ENCODE data around the gene PLEKHA1.
A peak's percentile ranks its signal among the peaks of the same experiment; 100 is the strongest.

Gene PLEKHA1

DNA sequence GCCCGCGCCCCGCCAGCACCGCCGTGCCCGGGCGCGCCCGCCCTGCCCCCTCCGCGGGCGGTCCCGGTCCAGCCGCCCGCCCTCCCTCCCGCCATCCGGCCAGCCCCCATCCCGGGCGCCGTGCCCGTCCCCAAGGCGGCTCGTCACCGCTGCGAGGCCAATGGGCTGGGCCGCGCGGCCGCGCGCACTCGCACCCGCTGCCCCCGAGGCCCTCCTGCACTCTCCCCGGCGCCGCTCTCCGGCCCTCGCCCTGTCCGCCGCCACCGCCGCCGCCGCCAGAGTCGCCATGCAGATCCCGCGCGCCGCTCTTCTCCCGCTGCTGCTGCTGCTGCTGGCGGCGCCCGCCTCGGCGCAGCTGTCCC lies 86.8 kb downstream of the PLEKHA1 start, which contains the start of gene HTRA1:
HTRA1 (plus strand) TSS at position 187 of the 362 bp plus-strand sequence; CDS start at position 287, 100 bp downstream.
- peak within 1 kb of the TSS; percentile 85 to 95 for H3K4me3 ChIP-seq
- H3K9me3 ChIP-seq: no peaks in the 10 kb centered on the region
- intact Hi-C loops (cut with DNase I; ENCODE audit: low total_unique reads): no loop called here
- no peaks in the 10 kb centered on the region for H3K27me3 ChIP-seq
- TF ChIP-seq, protein P1, sequence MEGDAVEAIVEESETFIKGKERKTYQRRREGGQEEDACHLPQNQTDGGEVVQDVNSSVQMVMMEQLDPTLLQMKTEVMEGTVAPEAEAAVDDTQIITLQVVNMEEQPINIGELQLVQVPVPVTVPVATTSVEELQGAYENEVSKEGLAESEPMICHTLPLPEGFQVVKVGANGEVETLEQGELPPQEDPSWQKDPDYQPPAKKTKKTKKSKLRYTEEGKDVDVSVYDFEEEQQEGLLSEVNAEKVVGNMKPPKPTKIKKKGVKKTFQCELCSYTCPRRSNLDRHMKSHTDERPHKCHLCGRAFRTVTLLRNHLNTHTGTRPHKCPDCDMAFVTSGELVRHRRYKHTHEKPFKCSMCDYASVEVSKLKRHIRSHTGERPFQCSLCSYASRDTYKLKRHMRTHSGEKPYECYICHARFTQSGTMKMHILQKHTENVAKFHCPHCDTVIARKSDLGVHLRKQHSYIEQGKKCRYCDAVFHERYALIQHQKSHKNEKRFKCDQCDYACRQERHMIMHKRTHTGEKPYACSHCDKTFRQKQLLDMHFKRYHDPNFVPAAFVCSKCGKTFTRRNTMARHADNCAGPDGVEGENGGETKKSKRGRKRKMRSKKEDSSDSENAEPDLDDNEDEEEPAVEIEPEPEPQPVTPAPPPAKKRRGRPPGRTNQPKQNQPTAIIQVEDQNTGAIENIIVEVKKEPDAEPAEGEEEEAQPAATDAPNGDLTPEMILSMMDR (IDR thresholded peaks at IDR 0.05): no peak
- H3K36me3 ChIP-seq: no peaks in the 10 kb centered on the region
- H3K4me1 ChIP-seq: peaks cover 0 to 37% (median 28%) of the 10 kb centered on the region in 4 donors
- H3K27ac ChIP-seq: peak within 1 kb of the TSS; percentile 93 to 94
- peak; percentile 75 to 93 for DNase-seq

DNA sequence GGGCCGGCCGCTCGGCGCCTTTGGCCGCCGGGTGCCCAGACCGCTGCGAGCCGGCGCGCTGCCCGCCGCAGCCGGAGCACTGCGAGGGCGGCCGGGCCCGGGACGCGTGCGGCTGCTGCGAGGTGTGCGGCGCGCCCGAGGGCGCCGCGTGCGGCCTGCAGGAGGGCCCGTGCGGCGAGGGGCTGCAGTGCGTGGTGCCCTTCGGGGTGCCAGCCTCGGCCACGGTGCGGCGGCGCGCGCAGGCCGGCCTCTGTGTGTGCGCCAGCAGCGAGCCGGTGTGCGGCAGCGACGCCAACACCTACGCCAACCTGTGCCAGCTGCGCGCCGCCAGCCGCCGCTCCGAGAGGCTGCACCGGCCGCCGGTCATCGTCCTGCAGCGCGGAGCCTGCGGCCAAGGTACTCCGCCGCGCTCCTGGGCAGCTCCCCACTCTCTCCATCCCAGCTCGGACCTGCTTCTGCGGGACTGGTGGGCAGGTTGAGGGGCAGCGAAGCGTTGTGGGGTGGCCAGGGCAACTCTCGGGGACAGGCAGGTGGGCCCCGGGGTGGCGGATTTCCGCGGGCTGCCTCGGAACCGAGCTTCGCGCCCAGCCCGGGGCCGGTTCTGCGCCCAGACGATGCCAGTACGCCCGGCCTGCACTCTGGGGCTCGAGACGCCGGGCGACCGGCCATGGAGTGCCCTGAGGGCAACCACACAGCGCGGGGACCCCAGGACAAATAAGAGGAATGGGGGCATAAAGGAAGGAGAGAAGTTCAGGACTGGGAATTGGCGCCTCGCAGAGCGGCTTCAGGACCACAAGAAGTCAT lies 87.4 kb downstream of the PLEKHA1 start:
- intact Hi-C loops (cut with DNase I; ENCODE audit: low total_unique reads): loop anchor here (2.0 kb wide), 1 partner anchor 33 kb away; no protein-coding TSS in a partner anchor

DNA sequence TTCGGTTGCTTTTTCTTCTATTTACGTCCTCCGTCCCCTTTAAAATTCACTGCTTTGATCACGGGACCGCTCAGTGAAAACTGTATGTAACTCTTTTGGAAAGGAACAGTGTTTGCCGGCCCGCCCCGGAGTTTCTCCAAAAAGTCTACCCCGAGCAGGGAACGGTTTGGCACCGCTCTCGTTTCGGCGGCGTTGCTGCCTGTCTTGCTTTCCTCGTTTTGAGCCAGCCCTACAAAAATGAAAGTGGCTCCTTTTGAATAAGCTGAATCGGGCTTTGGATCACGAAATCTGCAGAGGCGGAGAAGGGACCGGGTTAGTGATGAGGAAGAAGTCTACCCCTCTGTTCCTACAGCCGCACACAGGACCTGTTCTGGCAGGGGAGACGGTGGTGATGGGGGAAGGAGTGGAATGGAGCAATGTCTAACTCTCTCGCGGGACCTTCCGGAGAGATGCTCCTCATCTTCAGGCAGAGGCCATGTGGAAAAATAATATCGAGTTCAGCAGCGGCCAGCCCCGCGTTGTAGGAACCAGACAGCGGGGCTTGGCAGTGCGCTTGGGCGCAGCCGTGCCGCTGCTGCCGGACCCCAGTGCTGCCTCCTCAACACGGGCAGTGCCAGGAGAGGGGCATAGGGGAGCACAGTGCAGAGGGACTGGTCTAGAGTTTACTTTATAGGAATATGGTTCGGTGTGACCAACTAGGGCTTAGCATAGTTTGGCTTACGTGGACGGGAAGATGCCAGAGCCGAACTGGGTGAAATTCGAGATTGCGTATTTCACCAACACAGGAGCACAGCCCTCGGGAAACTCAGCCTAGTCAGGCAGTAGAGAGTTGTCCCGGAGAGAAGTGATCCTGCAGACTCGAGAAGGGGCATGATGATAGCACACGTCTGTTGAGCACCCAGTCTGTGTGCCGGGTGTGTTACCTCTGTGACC lies 88.3 kb downstream of the PLEKHA1 start:
- TF ChIP-seq, protein P1 (IDR thresholded peaks at IDR 0.05): no peak
- Histone ChIP-seq H3K27me3 (no peaks in the 10 kb centered on the region), H3K36me3 (no peaks in the 10 kb centered on the region), H3K4me1 (peaks cover 0 to 52% (median 28%) of the 10 kb centered on the region in 4 donors), H3K4me3 (peak overlapping the region; percentile 85 to 95), H3K9me3 (no peaks in the 10 kb centered on the region), H3K27ac (peak overlapping the region; percentile 93 to 94)
- intact Hi-C loops (cut with DNase I; ENCODE audit: low total_unique reads): loop anchor here (2.0 kb wide), 1 partner anchor 32 kb away; no protein-coding TSS in a partner anchor
- DNase-seq: peak; percentile 79 to 88

More for the DNA sequence above, 87.4 kb downstream of the PLEKHA1 start:
- H3K4me1 ChIP-seq: peaks cover 0 to 43% (median 28%) of the 10 kb centered on the region in 4 donors
- H3K27ac ChIP-seq: peak overlapping the region; percentile 93 to 94
- peak overlapping the region; percentile 85 to 95 for H3K4me3 ChIP-seq
- TF ChIP-seq, protein P1 (IDR thresholded peaks at IDR 0.05): no peak
- DNase-seq: peak in 1 of 2 donors; percentile 74
- H3K9me3 ChIP-seq: no peaks in the 10 kb centered on the region
- no peaks in the 10 kb centered on the region for H3K36me3 ChIP-seq
- H3K27me3 ChIP-seq: no peaks in the 10 kb centered on the region

DNA sequence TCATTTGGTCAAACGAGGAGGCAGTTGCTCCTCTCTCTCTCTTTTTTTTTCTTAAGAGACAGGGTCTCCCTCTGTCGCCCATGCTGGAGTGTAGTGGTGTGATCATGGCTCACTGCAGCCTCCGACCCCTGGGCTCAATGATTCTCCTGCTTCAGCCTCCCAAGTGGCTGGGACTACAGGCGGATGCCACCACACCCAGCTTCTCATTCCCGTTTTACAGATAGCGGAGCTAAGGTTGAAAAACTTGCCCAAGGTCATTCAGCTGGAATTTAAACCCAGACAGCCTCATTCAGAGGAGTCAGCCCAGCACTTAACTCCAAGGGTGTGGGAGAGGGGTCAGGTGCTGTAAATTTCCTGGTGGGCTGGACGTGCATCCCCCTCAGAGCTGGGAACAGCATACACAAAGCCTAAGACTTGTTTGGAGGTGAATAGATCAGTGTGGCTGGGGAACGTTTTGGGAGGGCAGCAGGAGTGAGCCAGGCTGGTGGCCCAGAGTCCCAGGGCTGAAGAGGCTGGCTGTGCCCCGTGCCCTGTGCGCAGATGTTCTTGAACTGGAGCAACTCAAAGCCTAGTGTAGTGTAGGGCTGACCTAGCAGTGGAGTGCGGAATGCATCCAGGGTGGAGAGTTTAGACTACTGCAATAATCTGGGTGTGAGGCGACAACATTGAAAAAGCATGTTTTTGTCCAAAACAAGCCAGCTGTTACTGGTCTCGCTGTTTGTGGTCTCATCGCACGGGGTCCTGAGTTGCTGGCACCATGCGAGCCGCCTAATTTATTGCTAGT lies 89.2 kb downstream of the PLEKHA1 start:
- TF ChIP-seq, protein P1 (IDR thresholded peaks at IDR 0.05): no peak
- peak overlapping the region; percentile 93 to 94 for H3K27ac ChIP-seq
- H3K36me3 ChIP-seq: no peaks in the 10 kb centered on the region
- intact Hi-C loops (cut with DNase I; ENCODE audit: low total_unique reads): loop anchor here (2.0 kb wide), 1 partner anchor 31 kb away; no protein-coding TSS in a partner anchor
- no peak for DNase-seq
- no peaks in the 10 kb centered on the region for H3K9me3 ChIP-seq
- no peaks in the 10 kb centered on the region for H3K27me3 ChIP-seq
- peak overlapping the region; percentile 85 to 95 for H3K4me3 ChIP-seq
- peaks cover 0 to 60% (median 32%) of the 10 kb centered on the region in 4 donors for H3K4me1 ChIP-seq

DNA sequence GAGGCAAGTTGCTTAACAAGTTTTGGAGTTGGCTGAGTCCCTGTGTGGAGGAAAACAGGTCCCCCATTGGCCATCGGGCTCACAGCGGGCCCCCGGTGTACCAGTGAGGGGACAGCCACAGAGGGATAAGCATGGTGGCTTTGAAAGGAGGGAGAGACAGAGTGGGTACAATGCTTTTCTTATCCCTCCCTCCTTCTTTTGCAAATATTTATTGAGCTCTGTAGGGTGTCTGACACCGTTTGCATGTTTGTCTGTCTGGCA lies 89.7 kb downstream of the PLEKHA1 start:
- intact Hi-C loops (cut with DNase I; ENCODE audit: low total_unique reads): no loop called here
- peaks cover 0 to 66% (median 37%) of the 10 kb centered on the region in 4 donors for H3K4me1 ChIP-seq
- H3K4me3 ChIP-seq: peak overlapping the region; percentile 85 to 95
- no peaks in the 10 kb centered on the region for H3K36me3 ChIP-seq
- no peaks in the 10 kb centered on the region for H3K27me3 ChIP-seq
- TF ChIP-seq, protein P1 (IDR thresholded peaks at IDR 0.05): no peak
- peak overlapping the region in 1 of 2 donors; percentile 94 for H3K27ac ChIP-seq
- no peaks in the 10 kb centered on the region for H3K9me3 ChIP-seq
- DNase-seq: no peak
